GM23338 (cell line): Measurements from ENCODE around the gene SNTG2. TPM values are rescaled to one million over a fixed set of nuclear protein-coding genes. Genes with fewer than 3 reads are reported as not detected.

Source experiments
- ATAC-seq: fragments of 200-7000 bp; cut with Tn5 transposase; 3 replicates; pipeline ENCODE4 v1.9.1; 2020
- DNase-seq: peaks from one replicate; pipeline ENCODE4 v3.0.0-alpha.2; 2015; ENCODE audit warnings: low spot score
- H2AFZ ChIP-seq: fragments of 200-600 bp; sonication (generic); 2 replicates; pipeline ENCODE4 v1.8.0; 2016; ENCODE audit warnings: antibody characterized with exemption, mild to moderate bottlenecking, moderate library complexity
- H3F3A ChIP-seq: fragments of 200-600 bp; sonication (generic); replicated peaks from 2 replicates; pipeline ENCODE4 v1.8.0; 2017; ENCODE audit warnings: antibody characterized with exemption, mixed run types, low read depth
- H3K27ac ChIP-seq: fragments of 200-600 bp; sonication (generic); 2 replicates; pipeline ENCODE4 v1.6.1; 2016; ENCODE audit warnings: low read depth
- H3K27me3 ChIP-seq: fragments of 200-600 bp; sonication (generic); 2 replicates; pipeline ENCODE4 v1.8.0; 2016; ENCODE audit warnings: mild to moderate bottlenecking, mixed run types, moderate library complexity; ENCODE audit not compliant: insufficient read depth
- H3K36me3 ChIP-seq: fragments of 200-600 bp; sonication (generic); 2 replicates; pipeline ENCODE4 v1.8.0; 2016; ENCODE audit warnings: mild to moderate bottlenecking; ENCODE audit not compliant: insufficient read depth
- H3K4me1 ChIP-seq: fragments of 200-600 bp; sonication (generic); 2 replicates; pipeline ENCODE4 v1.8.0; 2016; ENCODE audit warnings: mild to moderate bottlenecking, moderate library complexity; ENCODE audit not compliant: insufficient read depth
- H3K4me2 ChIP-seq: fragments of 200-600 bp; sonication (generic); 2 replicates; pipeline ENCODE4 v1.7.1; 2017; ENCODE audit warnings: mixed run types
- H3K4me3 ChIP-seq: fragments of 200-600 bp; sonication (generic); 2 replicates; pipeline ENCODE4 v1.6.1; 2016; ENCODE audit warnings: mixed run types
- H3K79me2 ChIP-seq: fragments of 200-600 bp; sonication (generic); replicated peaks from 2 replicates; pipeline ENCODE4 v1.8.0; 2017; ENCODE audit warnings: mild to moderate bottlenecking; ENCODE audit not compliant: insufficient read depth
- H3K9me2 ChIP-seq: fragments of 200-600 bp; sonication (generic); 2 replicates; pipeline ENCODE4 v1.8.0; 2017; ENCODE audit not compliant: insufficient read depth
- H4K20me1 ChIP-seq: fragments of 200-600 bp; sonication (generic); replicated peaks from 2 replicates; pipeline ENCODE4 v1.8.0; 2017; ENCODE audit warnings: mild to moderate bottlenecking; ENCODE audit not compliant: insufficient read depth
- H3K27ac Mint-ChIP-seq: 2 replicates; pipeline ENCODE4 v1.8.0; 2020; ENCODE audit warnings: inconsistent platforms, mild to moderate bottlenecking, moderate library complexity, mixed read lengths
- H3K27me3 Mint-ChIP-seq: 3 replicates; pipeline ENCODE4 v1.8.0; 2022; ENCODE audit warnings: low read depth, mild to moderate bottlenecking, moderate library complexity, mixed read lengths, inconsistent platforms; ENCODE audit not compliant: insufficient read depth, poor library complexity
- H3K36me3 Mint-ChIP-seq: 3 replicates; pipeline ENCODE4 v1.8.0; 2021; ENCODE audit warnings: low read depth, mild to moderate bottlenecking, inconsistent platforms, moderate library complexity, mixed read lengths
- H3K4me1 Mint-ChIP-seq: 3 replicates; pipeline ENCODE4 v1.8.0; 2020; ENCODE audit warnings: mild to moderate bottlenecking, inconsistent platforms, mixed read lengths
- H3K4me3 Mint-ChIP-seq: 3 replicates; pipeline ENCODE4 v1.8.0; 2021; ENCODE audit warnings: moderate library complexity, mild to moderate bottlenecking, inconsistent platforms, mixed read lengths
- H3K9me3 Mint-ChIP-seq: 3 replicates; pipeline ENCODE4 v1.8.0; 2020; ENCODE audit warnings: moderate library complexity, mild to moderate bottlenecking, inconsistent platforms, mixed read lengths
- CREB1 ChIP-seq: fragments of 250-450 bp; sonication (Bioruptor Pico); IDR thresholded peaks from 2 replicates; pipeline ENCODE4 v1.5.0; 2020; ENCODE audit warnings: low read depth, mild to moderate bottlenecking, moderate library complexity
- CTCF ChIP-seq, 2 experiments: fragments of 200-600 bp in 1 of 2; sonication (generic) in 1 of 2; conservative IDR thresholded peaks; 2 replicates each; pipeline versions ENCODE4 v1.5.1 to v1.6.1; 2016 to 2017; ENCODE audit warnings: antibody characterized with exemption in 2 of 2, low read depth in 2 of 2, mild to moderate bottlenecking in 2 of 2, moderate library complexity in 1 of 2
- ETS1 ChIP-seq: IDR thresholded peaks from 2 replicates; pipeline ENCODE4 v1.6.1; 2016; ENCODE audit warnings: antibody characterized with exemption
- EZH2 ChIP-seq: fragments of 200-600 bp; sonication (generic); IDR thresholded peaks from one replicate; pipeline ENCODE4 v1.8.0; 2017; ENCODE audit warnings: antibody characterized with exemption, mild to moderate bottlenecking, low read depth; ENCODE audit not compliant: unreplicated experiment
- EZH2phosphoT487 ChIP-seq: fragments of 200-600 bp; sonication (generic); IDR thresholded peaks from one replicate; pipeline ENCODE4 v1.8.1; 2018; ENCODE audit warnings: antibody characterized with exemption; ENCODE audit not compliant: unreplicated experiment
- JUNB ChIP-seq: IDR thresholded peaks from one replicate; pipeline ENCODE4 v1.6.1; 2016; ENCODE audit warnings: antibody characterized with exemption; ENCODE audit not compliant: unreplicated experiment
- NANOG ChIP-seq: IDR thresholded peaks from 2 replicates; pipeline ENCODE4 v1.6.1; 2016; ENCODE audit warnings: antibody characterized with exemption, borderline replicate concordance
- POLR2AphosphoS5 ChIP-seq: IDR thresholded peaks from 2 replicates; pipeline ENCODE4 v1.6.1; 2016; ENCODE audit warnings: antibody characterized with exemption, low read depth
- REST ChIP-seq: IDR thresholded peaks from one replicate; pipeline ENCODE4 v1.6.1; 2018; ENCODE audit warnings: antibody characterized with exemption; ENCODE audit not compliant: unreplicated experiment
- STAT1 ChIP-seq: IDR thresholded peaks from one replicate; pipeline ENCODE4 v1.6.1; 2016; ENCODE audit warnings: antibody characterized with exemption; ENCODE audit not compliant: unreplicated experiment
- ZNF114 ChIP-seq: fragments of 250-450 bp; sonication (Bioruptor Pico); IDR thresholded peaks from 2 replicates; pipeline ENCODE4 v1.5.0; 2020; ENCODE audit warnings: mild to moderate bottlenecking, moderate library complexity
- ZNF331 ChIP-seq: fragments of 250-450 bp; sonication (Bioruptor Pico); IDR thresholded peaks from 2 replicates; pipeline ENCODE4 v1.5.0; 2020; ENCODE audit warnings: low read depth, mild to moderate bottlenecking, moderate library complexity
- ZNF462 ChIP-seq: fragments of 250-450 bp; sonication (Bioruptor Pico); IDR thresholded peaks from 2 replicates; pipeline ENCODE4 v1.5.0; 2020; ENCODE audit warnings: mild to moderate bottlenecking, moderate library complexity
- polyA plus RNA-seq: library from polyadenylated mRNA; unstranded; fragments of >200 nt; fragmentation: Nextera tagmentation; extraction: Ambion mirVana; gene quantifications from 2 replicates; pipeline ENCODE4 v1.2.1, GENCODE V29; 2016
- total RNA-seq: library from RNA; depleted of rRNA; stranded (reverse); fragments of >200 nt; shearing (Covaris generic); gene quantifications from 2 replicates; pipeline ENCODE4 v1.2.3, GENCODE V29; 2014

Gene SNTG2
- total and polyA plus RNA-seq, 2 experiments from 2014 or later, result 27.5 to 60.4 TPM

GRCh38 chr2:1024981-1025380 is 74.3 kb downstream of the SNTG2 start:
- Mint-ChIP-seq H3K4me3 (no peak overlapping the region), H3K9me3 (no peaks in the 10 kb centered on the region), H3K27ac (no peak overlapping the region), H3K36me3 (no peaks in the 10 kb centered on the region), H3K27me3 (no peaks in the 10 kb centered on the region), H3K4me1 (peaks cover 26% of the 10 kb centered on the region)
- no peak for ATAC-seq
- peaks cover 66% of the 10 kb centered on the region for H3K79me2 ChIP-seq
- DNase-seq, result no peak
- no peaks in the 10 kb centered on the region for H3K9me2 ChIP-seq
- no peak overlapping the region for H2AFZ ChIP-seq
- no peaks in the 10 kb centered on the region for H3K36me3 ChIP-seq
- H3K27me3 ChIP-seq, result no peaks in the 10 kb centered on the region
- H3K4me3 ChIP-seq, result no peak overlapping the region
- H4K20me1 ChIP-seq, result peaks cover 51% of the 10 kb centered on the region
- no peak overlapping the region for H3K27ac ChIP-seq
- peaks cover 10% of the 10 kb centered on the region; the same call in 1 of the 2 replicates for H3K4me1 ChIP-seq
- H3F3A ChIP-seq, result no peaks in the 10 kb centered on the region
- TF ChIP-seq CTCF (conservative IDR thresholded peaks at IDR 0.05; ENCODE audit: low read depth in 2 of 2) (no peak), STAT1 (no peak), REST (no peak), JUNB (no peak), EZH2 (no peak), NANOG (no peak), POLR2AphosphoS5 (no peak), EZH2phosphoT487 (no peak), ZNF114 (CRISPR knock-in tag) (no peak), ZNF331 (no peak), CREB1 (CRISPR knock-in tag) (no peak), ZNF462 (no peak), ETS1 (no peak)
- H3K4me2 ChIP-seq, result no peak overlapping the region
